Hepatocyte (in vitro differentiated cells): ENCODE measurements around the gene ODF2. TPM values are rescaled to one million over a fixed set of nuclear protein-coding genes. Genes with fewer than 3 reads are reported as not detected.

Experiments used
- DNase-seq: peaks from one replicate; pipeline ENCODE4 v3.0.0-alpha.2; 2016; ENCODE audit warnings: low spot score
- H2AFZ ChIP-seq: fragments of 200-600 bp; sonication (generic); 2 replicates; pipeline ENCODE4 v1.6.0; 2016; ENCODE audit warnings: antibody characterized with exemption, mild to moderate bottlenecking
- H3K27ac ChIP-seq: fragments of 200-600 bp; sonication (generic); 2 replicates; pipeline ENCODE4 v1.5.1; 2016; ENCODE audit warnings: mild to moderate bottlenecking
- H3K27me3 ChIP-seq: fragments of 200-600 bp; sonication (generic); 2 replicates; pipeline ENCODE4 v1.6.1; 2016
- H3K36me3 ChIP-seq: fragments of 200-600 bp; sonication (generic); replicated peaks from 2 replicates; pipeline ENCODE4 v1.5.1; 2016; ENCODE audit warnings: low read depth; ENCODE audit not compliant: insufficient read depth
- H3K4me1 ChIP-seq: fragments of 200-600 bp; sonication (generic); 2 replicates; pipeline ENCODE4 v1.5.1; 2016; ENCODE audit warnings: mild to moderate bottlenecking, moderate library complexity; ENCODE audit not compliant: insufficient read depth
- H3K4me2 ChIP-seq: fragments of 200-600 bp; sonication (generic); 2 replicates; pipeline ENCODE4 v1.6.0; 2016
- H3K4me3 ChIP-seq: fragments of 200-600 bp; sonication (generic); 2 replicates; pipeline ENCODE4 v1.5.1; 2016; ENCODE audit warnings: mild to moderate bottlenecking
- H3K79me2 ChIP-seq: fragments of 200-600 bp; sonication (generic); 2 replicates; pipeline ENCODE4 v1.6.0; 2017; ENCODE audit warnings: mild to moderate bottlenecking
- H3K9me2 ChIP-seq: fragments of 200-600 bp; sonication (generic); replicated peaks from 2 replicates; pipeline ENCODE4 v1.6.0; 2017; ENCODE audit warnings: mild to moderate bottlenecking; ENCODE audit not compliant: insufficient read depth
- H3K9me3 ChIP-seq: fragments of 200-600 bp; sonication (generic); 2 replicates; pipeline ENCODE4 v1.5.1; 2016; ENCODE audit warnings: low read depth, mild to moderate bottlenecking
- H4K20me1 ChIP-seq: fragments of 200-600 bp; sonication (generic); 2 replicates; pipeline ENCODE4 v1.6.0; 2016; ENCODE audit warnings: mild to moderate bottlenecking; ENCODE audit not compliant: insufficient read depth, poor library complexity, severe bottlenecking
- CTCF ChIP-seq: fragments of 200-600 bp; sonication (generic); IDR thresholded peaks from 2 replicates; pipeline ENCODE4 v1.5.1; 2016; ENCODE audit warnings: antibody characterized with exemption, mild to moderate bottlenecking; ENCODE audit not compliant: poor library complexity
- EZH2 ChIP-seq: fragments of 200-600 bp; sonication (generic); IDR thresholded peaks from 2 replicates; pipeline ENCODE4 v1.6.1; 2016; ENCODE audit warnings: antibody characterized with exemption, mild to moderate bottlenecking, borderline replicate concordance
- EZH2phosphoT487 ChIP-seq: fragments of 200-600 bp; sonication (generic); IDR thresholded peaks from one replicate; pipeline ENCODE4 v1.6.1; 2018; ENCODE audit warnings: antibody characterized with exemption, mild to moderate bottlenecking, low read depth, moderate library complexity; ENCODE audit not compliant: unreplicated experiment, severe bottlenecking
- WGBS: methylation state at CpG from one replicate; pipeline ENCODE4 v1.1.6; 2016; ENCODE audit warnings: low lambda C conversion rate; ENCODE audit errors: missing lambda C conversion rate; 5-methylcytosine and 5-hydroxymethylcytosine counted together
- polyA plus RNA-seq: library from polyadenylated mRNA; unstranded; fragments of >200 nt; fragmentation: Nextera tagmentation; extraction: Ambion mirVana; gene quantifications from 2 replicates; pipeline ENCODE4 v1.2.1, GENCODE V29; 2016
- small RNA-seq: library from RNA; depleted of rRNA; stranded (forward); fragments of <200 nt; gene quantifications from one replicate; pipeline ENCODE3, GENCODE V24; 2014
- total RNA-seq: library from RNA; depleted of rRNA; stranded (reverse); fragments of >200 nt; gene quantifications from 2 replicates; pipeline ENCODE4 v1.2.3, GENCODE V29; 2014

The ODF2 gene
- total and polyA plus RNA-seq, 2 experiments from 2014 or later, result 18.4 to 20.5 TPM

- no peak overlapping the region for H3K27ac ChIP-seq
- TF ChIP-seq EZH2phosphoT487 (no peak), CTCF (no peak), EZH2 (no peak)
- no peak overlapping the region for H3K4me3 ChIP-seq
- H4K20me1 ChIP-seq, result no peaks in the 10 kb centered on the region
- no peak overlapping the region for H2AFZ ChIP-seq
- no peaks in the 10 kb centered on the region for H3K9me2 ChIP-seq
- H3K79me2 ChIP-seq, result no peaks in the 10 kb centered on the region
- H3K27me3 ChIP-seq, result no peaks in the 10 kb centered on the region
- no peaks in the 10 kb centered on the region for H3K36me3 ChIP-seq
- H3K9me3 ChIP-seq, result no peaks in the 10 kb centered on the region
- WGBS, result 81% methylated on average over 3 of the region's 3 CpGs
- H3K4me2 ChIP-seq, result no peak overlapping the region
- peaks cover 4% of the 10 kb centered on the region for H3K4me1 ChIP-seq
- no peak for DNase-seq
These were observed 90.7 kb downstream of the ODF2 start for GRCh38 chr9:128546504-128546903.

- Histone ChIP-seq H3K36me3 (no peaks in the 10 kb centered on the region), H3K9me2 (no peaks in the 10 kb centered on the region), H3K4me1 (peaks cover 8% of the 10 kb centered on the region), H4K20me1 (no peaks in the 10 kb centered on the region), H3K4me2 (no peak overlapping the region), H2AFZ (no peak overlapping the region), H3K27ac (no peak overlapping the region), H3K79me2 (peaks cover 13% of the 10 kb centered on the region), H3K27me3 (no peaks in the 10 kb centered on the region), H3K4me3 (no peak overlapping the region), H3K9me3 (no peaks in the 10 kb centered on the region)
- WGBS, result 79% methylated on average over 7 of the region's 7 CpGs
- DNase-seq, result no peak
- no peak for TF ChIP-seq EZH2
- no peak for TF ChIP-seq EZH2phosphoT487
- no peak for TF ChIP-seq CTCF
These were observed 93.1 kb downstream of the ODF2 start for GRCh38 chr9:128548876-128549275.

- Histone ChIP-seq H2AFZ (no peak overlapping the region), H3K4me1 (peaks cover 21% of the 10 kb centered on the region), H3K27ac (peak overlapping the region; percentile 69), H3K9me2 (no peaks in the 10 kb centered on the region), H3K4me3 (no peak overlapping the region), H3K27me3 (no peaks in the 10 kb centered on the region), H3K36me3 (no peaks in the 10 kb centered on the region), H4K20me1 (peaks cover 8% of the 10 kb centered on the region), H3K4me2 (no peak overlapping the region), H3K9me3 (no peaks in the 10 kb centered on the region), H3K79me2 (peaks cover 24% of the 10 kb centered on the region)
- 80% methylated on average over 2 of the region's 2 CpGs for WGBS
- TF ChIP-seq EZH2phosphoT487 (no peak), CTCF (no peak), EZH2 (no peak)
- DNase-seq, result no peak
These were observed 94.4 kb downstream of the ODF2 start for GRCh38 chr9:128550226-128550625.

Small RNAs within 50 kb of the gene (small RNA-seq; reads per million reads assigned to genes)
- not detected for gene RNU7-171P

Other genes with a start within 250 kb of the ODF2 start
- 76.4 and 79.9 TPM in 2 replicates for gene GOLGA2, start 180.0 kb upstream of the ODF2 start, total RNA-seq
- 37.6 and 59.2 TPM in 2 replicates for gene GOLGA2, start 180.0 kb upstream of the ODF2 start, polyA plus RNA-seq
- 29.0 and 33.0 TPM in 2 replicates for gene SWI5, start 179.7 kb upstream of the ODF2 start, total RNA-seq
- gene SWI5, start 179.7 kb upstream of the ODF2 start, polyA plus RNA-seq, result 55.7 and 58.4 TPM in 2 replicates
- 15.1 and 17.4 TPM in 2 replicates for gene TRUB2, start 133.6 kb upstream of the ODF2 start, total RNA-seq
- gene TRUB2, start 133.6 kb upstream of the ODF2 start, polyA plus RNA-seq, result 44.5 and 50.9 TPM in 2 replicates
- gene COQ4, start 133.2 kb upstream of the ODF2 start, total RNA-seq, result 38.2 and 40.9 TPM in 2 replicates
- 35.2 and 42.8 TPM in 2 replicates for gene COQ4, start 133.2 kb upstream of the ODF2 start, polyA plus RNA-seq
- gene SLC27A4, start 115.5 kb upstream of the ODF2 start, total RNA-seq, result 16.1 and 23.4 TPM in 2 replicates
- 19.1 and 21.9 TPM in 2 replicates for gene SLC27A4, start 115.5 kb upstream of the ODF2 start, polyA plus RNA-seq
- 32.7 and 33.8 TPM in 2 replicates for gene URM1, start 84.6 kb upstream of the ODF2 start, total RNA-seq
- 55.7 and 66.7 TPM in 2 replicates for gene URM1, start 84.6 kb upstream of the ODF2 start, polyA plus RNA-seq
- 49.2 and 51.6 TPM in 2 replicates for gene CERCAM, start 35.1 kb upstream of the ODF2 start, total RNA-seq
- 112 and 117 TPM in 2 replicates for gene CERCAM, start 35.1 kb upstream of the ODF2 start, polyA plus RNA-seq
- gene GLE1, start 48.7 kb downstream of the ODF2 start, total RNA-seq, result 19.5 and 22.6 TPM in 2 replicates
- gene GLE1, start 48.7 kb downstream of the ODF2 start, polyA plus RNA-seq, result 13.3 and 15.1 TPM in 2 replicates
- gene SPTAN1, start 96.6 kb downstream of the ODF2 start, total RNA-seq, result 182 and 184 TPM in 2 replicates
- gene SPTAN1, start 96.6 kb downstream of the ODF2 start, polyA plus RNA-seq, result 123 and 144 TPM in 2 replicates
- gene DYNC2I2, start 200.8 kb downstream of the ODF2 start, total RNA-seq, result 32.4 and 39.9 TPM in 2 replicates
- gene DYNC2I2, start 200.8 kb downstream of the ODF2 start, polyA plus RNA-seq, result 78.7 and 91.8 TPM in 2 replicates
- 343 and 416 TPM in 2 replicates for gene SET, start 233.2 kb downstream of the ODF2 start, total RNA-seq
- 213 and 217 TPM in 2 replicates for gene SET, start 233.2 kb downstream of the ODF2 start, polyA plus RNA-seq
- gene PKN3, start 246.5 kb downstream of the ODF2 start, total RNA-seq, result 4.0 and 4.5 TPM in 2 replicates
- 3.7 and 9.4 TPM in 2 replicates for gene PKN3, start 246.5 kb downstream of the ODF2 start, polyA plus RNA-seq